DMS114 treated with DMSO at 0.1 percent for 48 hours (cell line): ENCODE measurements around the gene FKBP10.
A peak's percentile ranks its signal among the peaks of the same experiment; 100 is the strongest.
"Not testable (repeated sequence)": the region's sequence is repeated elsewhere in the genome, so short reads cannot be mapped to it uniquely, and the experiment has no call there.

Source experiments
- DNase-seq: peaks from one replicate; lab custom pipeline; 2025; ENCODE audit not compliant: unreplicated experiment; lab: John Stamatoyannopoulos, UW

The FKBP10 gene

GRCh38 chr17:41836550-41837196 is 23.9 kb downstream of the FKBP10 start:
- no peak for DNase-seq

GRCh38 chr17:41837761-41838538 is 25.1 kb downstream of the FKBP10 start, which contains the start of gene KLHL10:
Gene KLHL10 (plus strand): TSS chr17:41837825. CDS start chr17:41837933, 108 bp downstream.
- no peak for DNase-seq

GRCh38 chr17:41839448-41839847 is 26.6 kb downstream of the FKBP10 start:
- DNase-seq: not testable (repeated sequence)

- DNase-seq: not testable (repeated sequence)
Measured at GRCh38 chr17:41840781-41841180, 28.0 kb downstream of the FKBP10 start.

- DNase-seq: no peak
Measured at GRCh38 chr17:41844971-41845370, 32.2 kb downstream of the FKBP10 start.

- no peak for DNase-seq
Measured at GRCh38 chr17:41848788-41849187, 36.0 kb downstream of the FKBP10 start.

GRCh38 chr17:41849251-41849990 is 36.6 kb downstream of the FKBP10 start:
- no peak for DNase-seq

- DNase-seq: not testable (repeated sequence)
Measured at GRCh38 chr17:41851382-41851781, 38.6 kb downstream of the FKBP10 start.

GRCh38 chr17:41860254-41860931 is 47.6 kb downstream of the FKBP10 start:
- no peak for DNase-seq

GRCh38 chr17:41863074-41863848 is 50.5 kb downstream of the FKBP10 start:
- no peak for DNase-seq

- DNase-seq: no peak
Measured at GRCh38 chr17:41864498-41864835, 51.7 kb downstream of the FKBP10 start.

GRCh38 chr17:41864836-41865595 is 52.2 kb downstream of the FKBP10 start, which contains the start of gene KLHL11:
Gene KLHL11 (minus strand): TSS chr17:41865423. CDS start chr17:41865370, 53 bp downstream.
- peak; percentile 83 for DNase-seq

- no peak for DNase-seq
Measured at GRCh38 chr17:41865596-41865893, 52.7 kb downstream of the FKBP10 start.

GRCh38 chr17:41868568-41868967 is 55.8 kb downstream of the FKBP10 start:
- no peak for DNase-seq

- no peak for DNase-seq
Measured at GRCh38 chr17:41869426-41869825, 56.6 kb downstream of the FKBP10 start.

GRCh38 chr17:41870097-41870496 is 57.3 kb downstream of the FKBP10 start:
- DNase-seq: no peak

GRCh38 chr17:41870627-41871026 is 57.8 kb downstream of the FKBP10 start:
- no peak for DNase-seq

GRCh38 chr17:41871789-41872188 is 59.0 kb downstream of the FKBP10 start:
- no peak for DNase-seq
